ENCODE measurements around the gene PCDH18. TPM values are rescaled to one million over a fixed set of nuclear protein-coding genes. Genes with fewer than 3 reads are reported as not detected.
A peak's percentile ranks its signal among the peaks of the same experiment; 100 is the strongest.

Gene PCDH18
- total RNA-seq, 1 experiment from 2014 or later, result 28.0 TPM

DNA sequence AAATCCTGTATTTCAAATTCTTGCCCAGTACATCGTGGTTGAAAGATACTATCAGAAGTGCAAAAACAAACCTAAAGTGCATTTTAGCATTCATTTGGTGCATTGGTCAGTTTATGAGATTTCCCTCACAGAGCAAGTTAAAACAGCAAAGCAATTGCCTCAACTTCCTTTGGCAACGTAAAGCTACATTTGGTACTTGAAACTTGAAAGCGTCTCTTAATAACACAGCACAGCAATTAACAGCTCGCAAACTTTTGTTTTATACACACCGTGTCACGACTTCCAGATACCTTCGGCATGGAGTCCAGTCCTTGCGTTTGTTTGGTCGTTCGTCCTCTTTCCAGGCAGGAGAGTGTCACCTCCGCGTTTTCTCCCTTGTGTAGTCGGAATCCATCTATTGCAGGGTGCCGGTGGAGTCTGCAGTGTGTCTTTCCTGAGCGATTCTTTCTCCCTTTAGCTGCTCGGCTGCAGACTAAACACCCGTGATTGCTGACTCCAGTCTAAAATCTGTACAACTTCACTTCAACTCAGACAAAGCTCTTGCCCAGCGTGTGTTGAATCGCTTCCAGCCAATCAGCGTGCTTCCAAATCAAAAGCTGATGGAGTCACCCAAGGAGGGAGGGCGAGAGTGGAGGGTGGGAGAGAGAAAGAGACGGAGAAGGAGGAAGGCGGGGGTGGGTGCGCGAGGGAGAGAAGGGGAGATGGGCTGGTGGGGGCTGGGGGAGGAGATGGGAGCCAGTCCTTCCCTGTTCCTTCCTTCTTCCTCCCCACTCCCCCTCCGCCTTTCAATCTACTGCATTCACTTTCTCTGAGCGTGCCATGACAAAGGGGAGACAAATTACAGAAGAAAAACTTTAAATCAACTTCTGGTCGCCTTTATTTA lies at the start of gene PCDH18 (continued):
- TF ChIP-seq, protein P1, sequence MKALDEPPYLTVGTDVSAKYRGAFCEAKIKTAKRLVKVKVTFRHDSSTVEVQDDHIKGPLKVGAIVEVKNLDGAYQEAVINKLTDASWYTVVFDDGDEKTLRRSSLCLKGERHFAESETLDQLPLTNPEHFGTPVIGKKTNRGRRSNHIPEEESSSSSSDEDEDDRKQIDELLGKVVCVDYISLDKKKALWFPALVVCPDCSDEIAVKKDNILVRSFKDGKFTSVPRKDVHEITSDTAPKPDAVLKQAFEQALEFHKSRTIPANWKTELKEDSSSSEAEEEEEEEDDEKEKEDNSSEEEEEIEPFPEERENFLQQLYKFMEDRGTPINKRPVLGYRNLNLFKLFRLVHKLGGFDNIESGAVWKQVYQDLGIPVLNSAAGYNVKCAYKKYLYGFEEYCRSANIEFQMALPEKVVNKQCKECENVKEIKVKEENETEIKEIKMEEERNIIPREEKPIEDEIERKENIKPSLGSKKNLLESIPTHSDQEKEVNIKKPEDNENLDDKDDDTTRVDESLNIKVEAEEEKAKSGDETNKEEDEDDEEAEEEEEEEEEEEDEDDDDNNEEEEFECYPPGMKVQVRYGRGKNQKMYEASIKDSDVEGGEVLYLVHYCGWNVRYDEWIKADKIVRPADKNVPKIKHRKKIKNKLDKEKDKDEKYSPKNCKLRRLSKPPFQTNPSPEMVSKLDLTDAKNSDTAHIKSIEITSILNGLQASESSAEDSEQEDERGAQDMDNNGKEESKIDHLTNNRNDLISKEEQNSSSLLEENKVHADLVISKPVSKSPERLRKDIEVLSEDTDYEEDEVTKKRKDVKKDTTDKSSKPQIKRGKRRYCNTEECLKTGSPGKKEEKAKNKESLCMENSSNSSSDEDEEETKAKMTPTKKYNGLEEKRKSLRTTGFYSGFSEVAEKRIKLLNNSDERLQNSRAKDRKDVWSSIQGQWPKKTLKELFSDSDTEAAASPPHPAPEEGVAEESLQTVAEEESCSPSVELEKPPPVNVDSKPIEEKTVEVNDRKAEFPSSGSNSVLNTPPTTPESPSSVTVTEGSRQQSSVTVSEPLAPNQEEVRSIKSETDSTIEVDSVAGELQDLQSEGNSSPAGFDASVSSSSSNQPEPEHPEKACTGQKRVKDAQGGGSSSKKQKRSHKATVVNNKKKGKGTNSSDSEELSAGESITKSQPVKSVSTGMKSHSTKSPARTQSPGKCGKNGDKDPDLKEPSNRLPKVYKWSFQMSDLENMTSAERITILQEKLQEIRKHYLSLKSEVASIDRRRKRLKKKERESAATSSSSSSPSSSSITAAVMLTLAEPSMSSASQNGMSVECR (CRISPR knock-in tag; IDR thresholded peaks at IDR 0.05; ENCODE audit: borderline replicate concordance), result peak; percentile 44; the same call in 1 of the 2 replicates
- TF ChIP-seq NFATC4 (CRISPR knock-in tag; IDR thresholded peaks at IDR 0.05) (no peak), SMAD3 (CRISPR knock-in tag; IDR thresholded peaks at IDR 0.05; ENCODE audit: borderline replicate concordance) (0 out of 2 replicates have a peak, but pooled peaks have one; percentile 41), NFYB (CRISPR knock-in tag; conservative IDR thresholded peaks at IDR 0.05; ENCODE audit: low read depth) (0 out of 2 replicates have a peak, but pooled peaks have one; percentile 31)

DNA sequence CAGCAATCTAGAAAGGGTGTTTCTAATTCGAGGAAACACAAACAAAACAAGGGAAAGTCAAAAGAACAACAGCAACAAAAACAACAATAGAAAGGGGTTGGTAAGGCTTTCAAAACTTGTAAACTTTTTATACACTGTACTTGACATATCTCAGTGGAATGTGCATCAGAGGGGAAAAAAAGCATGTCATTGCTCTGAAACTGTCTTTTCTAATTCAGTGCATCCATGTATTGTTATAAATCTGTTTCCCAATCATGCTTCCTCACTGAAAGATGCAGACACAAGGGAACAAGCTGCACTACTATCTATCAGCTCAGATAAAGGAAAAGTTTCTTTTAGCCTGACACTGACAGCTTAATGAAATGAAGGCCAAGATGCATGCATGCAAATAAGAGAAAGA lies 44.2 kb upstream of the PCDH18 start:
- ATAC-seq, result no peak
- no peak for TF ChIP-seq CREM (CRISPR knock-in tag; IDR thresholded peaks at IDR 0.05)
- TF ChIP-seq AFF4 (CRISPR knock-in tag; IDR thresholded peaks at IDR 0.05; ENCODE audit: borderline replicate concordance), result no peak
- TF ChIP-seq GRHL2 (CRISPR knock-in tag; IDR thresholded peaks at IDR 0.05; ENCODE audit: insufficient replicate concordance, severe bottlenecking), result no peak
- TF ChIP-seq, protein P2, sequence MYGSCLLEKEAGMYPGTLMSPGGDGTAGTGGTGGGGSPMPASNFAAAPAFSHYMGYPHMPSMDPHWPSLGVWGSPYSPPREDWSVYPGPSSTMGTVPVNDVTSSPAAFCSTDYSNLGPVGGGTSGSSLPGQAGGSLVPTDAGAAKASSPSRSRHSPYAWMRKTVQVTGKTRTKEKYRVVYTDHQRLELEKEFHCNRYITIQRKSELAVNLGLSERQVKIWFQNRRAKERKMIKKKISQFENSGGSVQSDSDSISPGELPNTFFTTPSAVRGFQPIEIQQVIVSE (CRISPR knock-in tag; IDR thresholded peaks at IDR 0.05; ENCODE audit: borderline replicate concordance), result no peak
- TF ChIP-seq, protein P3, sequence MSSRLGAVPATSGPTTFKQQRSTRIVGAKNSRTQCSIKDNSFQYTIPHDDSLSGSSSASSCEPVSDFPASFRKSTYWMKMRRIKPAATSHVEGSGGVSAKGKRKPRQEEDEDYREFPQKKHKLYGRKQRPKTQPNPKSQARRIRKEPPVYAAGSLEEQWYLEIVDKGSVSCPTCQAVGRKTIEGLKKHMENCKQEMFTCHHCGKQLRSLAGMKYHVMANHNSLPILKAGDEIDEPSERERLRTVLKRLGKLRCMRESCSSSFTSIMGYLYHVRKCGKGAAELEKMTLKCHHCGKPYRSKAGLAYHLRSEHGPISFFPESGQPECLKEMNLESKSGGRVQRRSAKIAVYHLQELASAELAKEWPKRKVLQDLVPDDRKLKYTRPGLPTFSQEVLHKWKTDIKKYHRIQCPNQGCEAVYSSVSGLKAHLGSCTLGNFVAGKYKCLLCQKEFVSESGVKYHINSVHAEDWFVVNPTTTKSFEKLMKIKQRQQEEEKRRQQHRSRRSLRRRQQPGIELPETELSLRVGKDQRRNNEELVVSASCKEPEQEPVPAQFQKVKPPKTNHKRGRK (CRISPR knock-in tag; IDR thresholded peaks at IDR 0.05; ENCODE audit: borderline replicate concordance), result no peak
- TF ChIP-seq JUN (CRISPR knock-in tag; IDR thresholded peaks at IDR 0.05), result no peak
- no peak for TF ChIP-seq E2F4 (CRISPR knock-in tag; IDR thresholded peaks at IDR 0.05; ENCODE audit: borderline replicate concordance, low read depth)
- TF ChIP-seq, protein P4, sequence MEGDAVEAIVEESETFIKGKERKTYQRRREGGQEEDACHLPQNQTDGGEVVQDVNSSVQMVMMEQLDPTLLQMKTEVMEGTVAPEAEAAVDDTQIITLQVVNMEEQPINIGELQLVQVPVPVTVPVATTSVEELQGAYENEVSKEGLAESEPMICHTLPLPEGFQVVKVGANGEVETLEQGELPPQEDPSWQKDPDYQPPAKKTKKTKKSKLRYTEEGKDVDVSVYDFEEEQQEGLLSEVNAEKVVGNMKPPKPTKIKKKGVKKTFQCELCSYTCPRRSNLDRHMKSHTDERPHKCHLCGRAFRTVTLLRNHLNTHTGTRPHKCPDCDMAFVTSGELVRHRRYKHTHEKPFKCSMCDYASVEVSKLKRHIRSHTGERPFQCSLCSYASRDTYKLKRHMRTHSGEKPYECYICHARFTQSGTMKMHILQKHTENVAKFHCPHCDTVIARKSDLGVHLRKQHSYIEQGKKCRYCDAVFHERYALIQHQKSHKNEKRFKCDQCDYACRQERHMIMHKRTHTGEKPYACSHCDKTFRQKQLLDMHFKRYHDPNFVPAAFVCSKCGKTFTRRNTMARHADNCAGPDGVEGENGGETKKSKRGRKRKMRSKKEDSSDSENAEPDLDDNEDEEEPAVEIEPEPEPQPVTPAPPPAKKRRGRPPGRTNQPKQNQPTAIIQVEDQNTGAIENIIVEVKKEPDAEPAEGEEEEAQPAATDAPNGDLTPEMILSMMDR (IDR thresholded peaks at IDR 0.05), result no peak
- no peak for TF ChIP-seq SOX15 (CRISPR knock-in tag; IDR thresholded peaks at IDR 0.05)
- TF ChIP-seq TP53 (CRISPR knock-in tag; IDR thresholded peaks at IDR 0.05), result no peak
- no peak for TF ChIP-seq GABPB1 (CRISPR knock-in tag; IDR thresholded peaks at IDR 0.05)
- TF ChIP-seq ZNF317 (CRISPR knock-in tag; IDR thresholded peaks at IDR 0.05; ENCODE audit: borderline replicate concordance, low read depth), result no peak
- no peak for TF ChIP-seq RELA (CRISPR knock-in tag; IDR thresholded peaks at IDR 0.05; ENCODE audit: borderline replicate concordance)
- no peak for TF ChIP-seq ESRRA (CRISPR knock-in tag; IDR thresholded peaks at IDR 0.05; ENCODE audit: borderline replicate concordance)
- TF ChIP-seq ZSCAN18 (CRISPR knock-in tag; IDR thresholded peaks at IDR 0.05), result no peak

More for the DNA sequence above, 44.2 kb upstream of the PCDH18 start:
- DNase-seq (ENCODE audit: low spot score), result no peak
- H3K4me1 Mint-ChIP-seq, result peaks cover 14% of the 10 kb centered on the region
- no peak overlapping the region for H3K4me3 Mint-ChIP-seq
- no peak overlapping the region for H3K27ac Mint-ChIP-seq
- peaks cover 5% of the 10 kb centered on the region for H3K36me3 Mint-ChIP-seq
- no peaks in the 10 kb centered on the region for H3K27me3 Mint-ChIP-seq (ENCODE audit: low read depth)
- ChIA-PET POLR2A (no interaction called here), CTCF (no interaction called here)
- peaks cover 18% of the 10 kb centered on the region for H3K9me3 Mint-ChIP-seq

All from WTC11 (cell line).